Activated T-cell treated with anti-CD3 and anti-CD28 coated beads for 48 hours (primary cell): ENCODE data around the gene MINDY1.
A peak's percentile ranks its signal among the peaks of the same experiment; 100 is the strongest.

ENCODE experiments used
- DNase-seq: peaks from one replicate; pipeline ENCODE4 v3.0.0-alpha.2; 2020; ENCODE audit warnings: low read depth

The MINDY1 gene, protein sequence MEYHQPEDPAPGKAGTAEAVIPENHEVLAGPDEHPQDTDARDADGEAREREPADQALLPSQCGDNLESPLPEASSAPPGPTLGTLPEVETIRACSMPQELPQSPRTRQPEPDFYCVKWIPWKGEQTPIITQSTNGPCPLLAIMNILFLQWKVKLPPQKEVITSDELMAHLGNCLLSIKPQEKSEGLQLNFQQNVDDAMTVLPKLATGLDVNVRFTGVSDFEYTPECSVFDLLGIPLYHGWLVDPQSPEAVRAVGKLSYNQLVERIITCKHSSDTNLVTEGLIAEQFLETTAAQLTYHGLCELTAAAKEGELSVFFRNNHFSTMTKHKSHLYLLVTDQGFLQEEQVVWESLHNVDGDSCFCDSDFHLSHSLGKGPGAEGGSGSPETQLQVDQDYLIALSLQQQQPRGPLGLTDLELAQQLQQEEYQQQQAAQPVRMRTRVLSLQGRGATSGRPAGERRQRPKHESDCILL

DNA sequence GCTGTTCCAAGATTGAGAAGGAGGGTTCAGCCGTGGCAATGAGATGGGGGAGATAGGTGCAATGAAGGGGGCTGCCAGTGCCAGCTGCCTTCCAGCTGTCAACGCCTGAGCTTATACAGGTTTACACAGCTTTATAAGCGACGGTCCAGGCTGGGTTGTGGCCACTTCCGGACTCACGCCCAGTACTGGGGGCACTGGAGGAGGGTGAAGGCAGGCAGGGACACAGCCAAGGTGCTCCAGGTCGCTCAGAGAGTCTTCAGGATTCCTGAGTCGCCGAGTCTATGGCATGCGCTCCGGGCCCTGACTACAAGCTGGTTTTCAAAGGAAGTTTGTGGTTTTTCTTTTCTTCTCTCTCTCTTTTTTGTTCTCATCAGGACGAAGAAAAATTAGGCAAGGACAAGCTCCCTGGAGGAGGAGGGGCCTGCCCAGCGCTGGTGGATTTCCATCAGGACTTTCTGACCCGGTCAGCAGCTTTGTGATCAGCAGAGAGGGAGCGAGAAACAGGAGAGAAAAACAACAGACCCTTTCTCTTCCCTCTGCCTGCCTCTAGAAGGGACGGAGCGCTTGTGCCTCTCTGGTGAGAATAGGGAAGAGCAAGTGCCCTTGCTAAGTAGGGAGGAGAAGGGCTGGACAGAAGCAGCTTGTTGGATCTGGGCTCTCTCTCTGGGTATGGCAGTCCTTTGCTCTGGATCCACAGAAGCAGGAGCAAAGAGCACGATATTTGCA lies at the start of gene MINDY1:
Gene MINDY1, minus strand, starts transcription at position 576 of the 726 bp plus-strand sequence. CDS start 4,285 bp downstream, outside the sequence.
- DNase-seq, result peak; percentile 27

DNA sequence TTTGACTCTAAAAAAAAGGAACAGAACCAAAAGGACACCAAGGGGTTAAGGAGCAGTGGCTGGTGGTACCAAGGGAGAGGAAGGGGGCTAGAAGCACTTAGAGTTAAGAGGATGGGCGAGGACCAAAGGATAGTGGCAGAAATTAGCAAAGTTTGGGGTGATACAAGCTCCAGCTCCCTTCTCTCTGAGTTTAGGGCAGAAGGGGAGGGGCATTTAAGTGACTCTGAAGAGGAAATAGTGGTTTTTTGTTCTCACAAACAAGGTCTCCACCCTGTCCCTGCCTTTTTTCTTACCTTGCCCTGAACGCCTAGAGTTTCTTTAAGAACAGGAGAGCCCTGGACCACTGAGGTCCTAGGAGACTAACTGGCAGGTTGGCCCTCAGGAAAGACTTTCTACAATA lies 49.4 kb upstream of the MINDY1 start:
- DNase-seq, result no peak

DNA sequence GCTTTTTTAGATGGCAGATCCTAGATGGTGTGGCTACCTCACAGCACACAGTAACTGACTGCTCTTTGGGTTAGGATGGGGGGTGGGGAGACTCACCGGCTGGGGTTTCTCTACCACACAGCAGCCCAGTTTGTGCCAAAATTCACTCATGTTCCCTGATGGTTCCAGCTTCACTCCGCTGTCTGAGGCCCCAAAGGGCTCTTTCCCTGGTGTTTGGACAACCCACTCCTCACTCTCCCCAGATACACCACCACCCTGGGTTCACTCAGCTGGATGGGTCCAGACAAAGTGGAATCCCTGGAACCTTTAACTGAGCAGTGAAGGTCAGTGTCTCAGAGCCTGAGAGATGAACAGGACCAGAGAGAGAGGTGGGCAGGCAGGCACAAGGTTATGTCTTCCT lies 48.9 kb upstream of the MINDY1 start:
- DNase-seq, result no peak

DNA sequence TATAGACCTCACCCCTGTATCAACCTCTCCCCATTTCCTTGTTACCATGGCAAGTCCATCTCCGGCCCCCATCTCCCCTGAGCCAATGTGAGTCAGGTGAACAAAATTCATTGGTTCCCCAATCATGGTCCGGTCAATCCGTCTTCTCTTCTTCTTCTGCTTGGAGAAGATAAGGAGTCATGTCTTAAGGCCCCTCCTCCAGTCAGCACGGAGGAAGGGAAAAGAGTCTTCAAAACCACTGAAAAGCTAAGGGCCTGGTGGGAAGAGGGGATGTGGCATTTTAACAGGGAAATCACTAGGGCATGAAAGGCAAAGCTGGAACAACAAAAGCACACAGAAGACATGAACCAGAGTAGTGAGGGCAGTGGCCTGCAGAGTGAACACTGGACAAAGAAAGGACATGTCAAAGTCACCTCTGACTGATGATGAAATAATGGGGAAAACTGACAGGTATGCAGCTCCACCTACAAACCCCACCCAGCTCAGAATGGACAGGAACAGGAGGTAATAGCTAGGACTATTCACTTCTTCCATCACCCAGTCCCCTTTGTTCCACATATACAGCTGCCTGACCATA lies 48.4 kb upstream of the MINDY1 start:
- no peak for DNase-seq

DNA sequence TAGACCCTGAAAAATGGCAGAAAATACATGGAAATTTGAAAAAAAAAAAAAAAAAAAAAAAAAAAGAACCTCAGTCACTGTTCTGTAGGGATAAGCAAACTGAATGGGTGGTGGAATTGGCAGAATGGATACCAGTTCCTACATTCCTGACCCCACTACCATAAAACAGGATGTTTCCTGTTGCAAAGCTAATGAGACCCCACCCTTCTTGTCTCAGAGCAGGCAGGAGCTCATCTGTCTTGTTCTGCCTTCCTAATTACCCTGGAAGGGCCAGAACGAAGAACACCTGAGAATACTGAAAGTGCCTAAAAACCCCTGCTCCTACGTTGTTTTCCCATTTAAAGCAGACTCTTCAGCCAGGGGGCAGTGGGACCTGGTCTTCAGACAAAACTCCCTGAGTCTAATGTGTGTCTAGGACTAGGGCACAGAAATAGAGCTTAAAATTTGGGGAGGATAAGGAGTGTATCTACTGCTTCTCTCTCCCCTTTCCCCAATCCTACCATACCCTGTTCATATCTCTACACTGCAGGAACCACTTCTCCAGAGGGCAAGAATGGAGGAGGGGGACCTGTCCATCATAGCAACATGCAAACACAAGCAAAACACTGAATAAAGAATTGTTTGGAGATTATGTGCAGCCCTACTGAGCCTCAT lies 44.8 kb upstream of the MINDY1 start:
- no peak for DNase-seq

DNA sequence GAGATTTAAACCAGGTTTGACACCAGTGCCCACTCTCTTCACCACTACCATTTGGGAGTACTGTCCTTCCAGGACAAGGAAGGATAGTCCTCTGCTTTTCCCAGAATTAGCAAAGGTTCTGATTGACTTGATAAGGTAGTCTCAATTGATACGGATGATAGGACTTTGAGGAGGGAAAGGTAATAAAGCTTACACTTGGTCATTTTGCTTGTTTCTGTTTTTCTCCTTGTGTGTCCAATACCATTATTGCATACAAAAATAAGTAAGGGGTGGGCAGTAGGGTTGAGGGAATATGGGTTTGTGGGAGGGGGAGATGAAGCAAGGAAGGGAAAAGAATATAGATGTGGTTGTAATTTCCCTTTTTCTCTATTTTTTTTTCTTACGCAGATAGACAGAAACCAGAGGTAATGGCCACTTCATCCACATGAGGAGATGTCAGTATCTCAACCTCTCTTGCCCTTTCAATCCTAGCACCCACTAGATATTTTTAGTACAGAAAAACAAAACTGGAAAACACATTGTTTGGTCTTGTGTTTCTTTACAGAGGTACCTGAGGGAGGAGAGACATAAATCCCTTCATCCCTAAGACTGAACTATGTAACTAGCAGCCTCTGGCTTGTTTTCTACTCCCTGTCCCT lies 43.5 kb upstream of the MINDY1 start:
- no peak for DNase-seq

DNA sequence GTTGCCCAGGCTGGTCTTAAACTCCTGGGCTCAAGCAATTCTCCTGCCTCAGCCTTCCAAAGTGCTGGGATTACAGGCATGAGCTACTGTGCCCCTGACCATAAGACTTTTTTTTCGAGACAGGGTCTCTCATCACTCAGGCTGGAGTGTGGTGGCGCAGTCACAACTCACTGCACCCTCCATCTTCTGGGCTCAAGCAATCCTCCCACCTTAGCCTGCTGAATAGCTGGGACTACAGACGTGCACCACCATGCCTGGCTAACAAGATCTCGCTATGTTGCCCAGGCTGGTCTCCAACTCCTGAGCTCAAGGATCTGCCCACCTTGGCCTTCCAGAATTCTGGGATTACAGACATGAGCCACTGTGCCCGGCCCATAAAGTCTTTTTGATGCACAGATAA lies 42.8 kb upstream of the MINDY1 start:
- no peak for DNase-seq

DNA sequence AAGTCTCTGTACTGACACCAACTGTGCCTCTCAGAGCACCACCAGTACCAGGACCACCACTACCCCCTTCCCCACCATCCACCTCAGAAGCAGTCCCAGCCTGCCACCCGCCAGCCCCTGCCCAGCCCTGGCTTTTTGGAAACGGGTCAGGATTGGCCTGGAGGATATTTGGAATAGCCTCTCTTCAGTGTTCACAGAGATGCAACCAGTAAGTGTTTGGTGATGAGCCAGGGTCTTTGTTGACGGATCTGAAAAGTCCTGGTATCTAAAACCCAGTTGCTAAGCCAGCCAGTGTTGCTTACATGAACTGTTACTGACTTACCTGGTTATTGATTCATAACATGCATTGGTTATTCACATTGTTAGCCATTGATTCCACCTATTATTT lies 41.9 kb upstream of the MINDY1 start:
- DNase-seq, result no peak

DNA sequence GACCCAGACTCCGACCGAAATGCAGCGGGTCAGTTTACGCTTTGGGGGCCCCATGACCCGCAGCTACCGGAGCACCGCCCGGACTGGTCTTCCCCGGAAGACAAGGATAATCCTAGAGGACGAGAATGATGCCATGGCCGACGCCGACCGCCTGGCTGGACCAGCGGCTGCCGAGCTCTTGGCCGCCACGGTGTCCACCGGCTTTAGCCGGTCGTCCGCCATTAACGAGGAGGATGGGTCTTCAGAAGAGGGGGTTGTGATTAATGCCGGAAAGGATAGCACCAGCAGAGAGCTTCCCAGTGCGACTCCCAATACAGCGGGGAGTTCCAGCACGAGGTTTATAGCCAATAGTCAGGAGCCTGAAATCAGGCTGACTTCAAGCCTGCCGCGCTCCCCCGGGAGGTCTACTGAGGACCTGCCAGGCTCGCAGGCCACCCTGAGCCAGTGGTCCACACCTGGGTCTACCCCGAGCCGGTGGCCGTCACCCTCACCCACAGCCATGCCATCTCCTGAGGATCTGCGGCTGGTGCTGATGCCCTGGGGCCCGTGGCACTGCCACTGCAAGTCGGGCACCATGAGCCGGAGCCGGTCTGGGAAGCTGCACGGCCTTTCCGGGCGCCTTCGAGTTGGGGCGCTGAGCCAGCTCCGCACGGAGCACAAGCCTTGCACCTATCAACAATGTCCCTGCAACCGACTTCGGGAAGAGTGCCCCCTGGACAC lies 41.4 kb upstream of the MINDY1 start:
- peak; percentile 50 for DNase-seq

DNA sequence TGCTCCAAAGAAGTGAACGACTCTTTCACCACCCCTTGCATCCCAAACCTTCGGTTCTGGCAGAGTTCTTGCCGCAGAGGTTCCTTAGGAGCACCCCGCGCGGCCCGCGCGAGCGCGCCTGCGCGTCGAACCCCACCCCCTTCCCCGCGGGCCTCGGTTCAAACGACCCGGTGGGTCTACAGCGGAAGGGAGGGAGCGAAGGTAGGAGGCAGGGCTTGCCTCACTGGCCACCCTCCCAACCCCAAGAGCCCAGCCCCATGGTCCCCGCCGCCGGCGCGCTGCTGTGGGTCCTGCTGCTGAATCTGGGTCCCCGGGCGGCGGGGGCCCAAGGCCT lies 40.9 kb upstream of the MINDY1 start, which contains the start of gene C1orf56:
Gene C1orf56, plus strand, starts transcription at position 161 of the 334 bp plus-strand sequence. Its CDS starts 97 bp downstream, at position 258.
- DNase-seq, result peak; percentile 51

DNA sequence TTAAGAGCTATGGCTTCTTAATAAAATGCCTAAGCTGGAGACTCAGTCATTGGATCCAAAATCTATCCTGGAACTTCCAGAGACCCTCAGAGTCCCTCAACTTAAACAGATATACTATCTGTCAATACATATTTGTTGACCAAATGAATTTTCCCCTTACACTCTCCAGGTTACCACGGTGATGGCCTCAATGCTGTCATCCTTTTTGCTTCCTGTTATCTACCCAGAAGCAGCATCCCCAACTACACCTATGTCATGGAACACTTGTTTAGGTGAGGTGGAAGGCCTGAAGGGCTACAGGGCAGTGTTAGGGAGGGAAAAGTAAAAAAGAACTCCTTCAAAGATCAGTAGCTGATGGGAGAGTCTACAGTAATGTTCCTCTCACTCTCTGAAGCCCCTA lies 36.5 kb upstream of the MINDY1 start:
- DNase-seq, result no peak

DNA sequence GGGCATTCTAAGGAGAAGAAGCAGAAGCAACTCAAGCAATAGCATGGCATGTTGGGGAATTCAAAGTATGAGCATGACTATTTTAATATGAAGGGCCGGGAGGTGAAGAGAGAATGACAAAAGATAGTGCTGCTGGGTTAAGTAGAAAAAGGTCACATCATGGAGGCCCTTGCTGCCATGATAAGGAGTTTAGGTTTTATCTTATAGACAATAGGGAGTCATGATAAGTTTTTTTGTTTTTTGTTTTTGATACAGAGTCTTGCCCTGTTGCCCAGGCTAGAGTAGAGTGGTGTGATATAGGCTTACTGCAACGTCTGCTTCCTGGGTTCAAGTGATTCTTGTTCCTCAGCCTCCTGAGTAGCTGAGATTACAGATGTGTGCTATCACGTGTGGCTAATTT lies 32.8 kb upstream of the MINDY1 start:
- DNase-seq, result no peak

DNA sequence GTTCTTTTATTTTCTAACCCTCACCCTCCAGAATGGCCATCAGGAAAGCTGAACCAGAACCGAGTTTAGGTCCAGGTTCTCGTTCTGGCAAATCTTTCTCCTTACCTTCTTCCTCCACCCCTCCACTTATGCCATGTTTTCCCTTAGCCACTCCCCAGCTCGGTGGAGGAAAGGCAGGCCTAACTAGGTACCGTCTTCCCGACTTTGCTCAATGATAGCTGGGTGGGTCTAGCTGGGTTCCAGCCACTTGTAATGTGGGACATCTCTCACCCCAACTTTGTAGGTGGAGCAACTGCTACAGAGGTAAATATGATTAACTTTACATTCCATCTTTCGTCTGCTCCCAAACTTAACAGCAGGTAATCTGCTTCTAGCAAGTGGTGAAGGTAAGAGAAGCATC lies 30.3 kb upstream of the MINDY1 start:
- no peak for DNase-seq

DNA sequence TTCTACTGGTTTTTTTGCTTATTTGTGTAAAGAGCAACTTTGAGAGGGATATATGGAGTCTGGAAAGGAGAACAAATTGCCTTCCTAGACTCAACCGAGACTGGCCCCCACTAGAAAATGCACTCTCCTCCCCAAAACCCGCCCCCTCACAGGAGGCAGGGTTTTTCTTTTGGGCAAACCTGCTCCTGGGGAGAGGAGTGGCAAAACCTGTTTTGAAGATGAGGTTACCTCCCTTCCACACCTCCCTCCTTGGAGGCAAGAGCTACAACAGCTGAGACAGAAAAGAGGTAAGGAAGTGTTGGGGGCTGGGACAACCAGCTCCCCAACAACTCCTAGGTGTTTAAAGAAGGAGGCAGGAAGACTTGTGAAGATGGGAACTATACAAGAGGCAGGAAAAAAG lies 29.7 kb upstream of the MINDY1 start, which contains the start of gene BNIPL:
Gene BNIPL, plus strand, starts transcription at position 231 of the 400 bp plus-strand sequence. Its CDS starts 140 bp downstream, at position 371.
- no peak for DNase-seq

DNA sequence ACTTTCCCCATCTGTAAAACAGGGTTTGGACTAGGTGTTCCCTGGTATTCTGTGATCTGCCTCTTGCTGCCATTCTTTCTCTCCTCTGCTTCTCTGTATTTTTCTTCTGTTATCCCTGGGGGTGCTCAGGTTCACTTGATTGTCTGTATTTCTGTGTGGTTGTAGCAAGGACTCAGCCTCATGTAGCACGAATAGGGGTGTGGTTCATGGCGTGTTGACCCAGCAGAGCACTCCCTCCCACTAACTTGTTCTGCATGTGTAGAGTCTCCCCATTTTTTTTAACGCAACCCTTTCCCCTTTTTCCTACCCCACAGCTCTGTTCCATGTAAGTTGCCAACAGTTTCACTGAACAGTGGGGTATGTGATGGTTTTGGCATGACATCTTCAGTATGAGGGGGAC lies 28.5 kb upstream of the MINDY1 start:
- no peak for DNase-seq

DNA sequence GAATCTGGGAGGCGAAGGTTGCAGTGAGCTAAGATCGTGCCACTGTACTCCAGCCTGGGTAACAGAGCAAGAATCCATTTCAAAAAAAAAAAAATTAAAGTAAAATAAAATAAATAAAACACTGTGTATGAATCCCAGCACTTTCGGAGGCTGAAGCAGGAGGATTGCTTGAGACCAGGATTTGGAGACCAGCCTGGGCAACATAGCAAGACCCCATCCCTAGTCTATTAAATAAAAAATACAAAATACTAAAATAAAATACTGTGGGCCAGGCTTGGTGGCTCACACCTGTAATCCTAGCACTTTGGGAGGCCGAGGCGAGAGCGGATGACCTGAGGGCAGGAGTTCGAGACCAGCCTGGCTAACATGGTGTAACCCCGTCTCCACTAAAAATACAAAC lies 25.5 kb upstream of the MINDY1 start:
- DNase-seq, result no peak

DNA sequence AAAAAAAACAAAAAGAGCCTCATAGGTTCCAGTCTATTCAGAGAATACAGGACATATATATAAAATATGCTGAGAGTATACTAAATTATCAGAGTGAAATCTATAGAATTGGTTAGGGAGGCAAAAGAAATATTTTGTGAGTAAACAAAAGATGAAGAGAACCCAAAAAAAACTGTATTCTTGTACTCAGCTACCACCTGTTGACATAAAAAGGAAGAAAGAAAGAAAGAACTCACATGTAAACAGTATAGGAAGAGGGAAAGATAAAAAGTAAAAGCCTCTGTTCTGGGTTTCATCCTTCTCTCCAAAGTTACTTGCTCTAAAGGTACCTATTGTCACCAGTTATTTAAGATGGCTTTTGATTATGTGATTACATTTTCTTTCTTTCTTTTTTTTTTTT lies 19.8 kb upstream of the MINDY1 start:
- DNase-seq, result no peak

DNA sequence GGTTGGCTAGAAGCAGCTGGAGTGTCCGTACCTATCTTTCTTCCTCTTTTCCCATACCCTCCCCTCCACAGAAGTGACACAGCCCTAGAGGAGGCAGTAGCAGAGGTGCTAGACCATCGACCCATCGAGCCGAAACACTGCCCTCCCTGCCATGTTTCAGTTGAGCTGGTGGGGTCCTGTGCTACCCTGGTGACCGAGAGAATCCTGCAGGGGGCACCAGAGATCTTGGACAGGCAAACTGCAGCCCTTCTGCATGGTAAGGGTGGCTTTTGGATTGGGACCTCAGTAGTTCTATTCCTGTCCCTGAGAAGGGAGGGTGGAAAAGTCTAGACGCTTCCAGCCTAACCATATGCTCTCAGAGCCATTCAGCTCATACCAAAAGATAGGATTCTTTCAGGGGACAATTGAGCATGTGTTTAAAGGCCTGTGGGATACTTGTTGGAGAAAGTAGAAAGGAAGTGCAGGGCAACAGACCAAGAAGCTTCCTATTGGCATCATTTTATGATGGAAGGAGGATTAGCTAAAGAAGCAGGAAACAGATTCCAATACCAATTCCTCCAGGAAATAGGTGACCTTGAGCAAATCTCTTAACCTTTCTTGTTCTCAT lies 17.9 kb upstream of the MINDY1 start:
- DNase-seq, result peak; percentile 71

DNA sequence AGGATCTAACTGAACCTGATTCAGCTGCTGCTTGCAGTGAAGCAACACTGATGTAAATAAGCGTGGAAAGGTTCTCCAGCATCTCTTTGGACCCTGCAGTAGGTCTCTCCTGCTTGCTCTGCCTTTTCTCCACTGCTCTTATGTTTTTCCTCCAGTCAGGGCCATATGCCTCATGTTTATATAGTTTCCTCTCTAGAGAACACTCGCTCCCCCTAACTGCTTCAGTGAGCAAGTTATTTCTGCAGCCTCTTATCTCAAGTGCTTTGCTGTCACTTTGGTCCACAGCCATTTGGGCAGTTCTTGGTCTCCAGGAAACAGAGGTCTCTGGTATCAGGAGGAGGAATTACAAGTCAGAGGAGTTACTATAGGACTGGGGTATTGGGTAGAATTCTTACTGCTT lies 6.8 kb upstream of the MINDY1 start:
- DNase-seq, result no peak

DNA sequence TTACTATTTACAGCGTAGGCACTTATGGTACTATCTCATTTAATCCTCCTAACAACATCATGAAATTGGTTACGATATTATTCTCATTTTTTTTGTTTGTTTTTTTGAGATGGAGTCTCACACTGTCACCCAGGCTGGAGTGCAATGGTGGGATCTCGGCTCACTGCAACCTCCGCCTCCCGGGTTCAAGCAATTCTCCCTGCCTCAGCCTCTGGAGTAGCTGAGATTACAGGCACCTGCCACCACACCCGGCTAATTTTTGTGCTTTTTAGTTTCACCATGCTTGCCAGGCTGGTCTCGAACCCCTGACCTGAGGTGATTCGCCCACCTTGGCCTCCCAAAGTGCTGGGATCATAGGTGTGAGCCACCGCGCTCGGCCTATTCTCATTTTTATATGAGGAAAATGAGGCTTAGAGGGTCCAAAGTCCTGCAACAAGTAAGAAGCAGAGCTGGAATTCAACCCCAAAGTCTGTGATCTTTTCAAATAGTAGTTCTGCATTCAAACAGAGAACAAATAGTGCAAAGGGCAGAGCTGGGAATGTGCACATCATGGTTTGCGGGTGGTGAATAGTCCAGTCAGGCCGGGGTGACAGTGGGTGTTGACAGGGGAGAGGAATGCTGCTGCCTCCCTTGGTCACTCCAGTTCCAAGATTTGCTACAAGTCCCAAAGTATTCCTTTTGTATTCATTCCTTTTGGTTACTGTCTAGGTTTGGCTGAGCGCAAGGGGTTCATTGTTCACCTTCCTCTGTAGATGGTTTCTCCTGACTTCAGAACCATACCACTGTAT lies 6.2 kb upstream of the MINDY1 start:
- DNase-seq, result no peak
